Stromal cell of bone marrow (primary cell): Measurements from ENCODE around the gene RACGAP1.

Experiments
- DNase-seq: peaks from one replicate; pipeline ENCODE4 v3.0.0-alpha.2; 2012; ENCODE audit warnings: low read depth

Gene RACGAP1

DNA sequence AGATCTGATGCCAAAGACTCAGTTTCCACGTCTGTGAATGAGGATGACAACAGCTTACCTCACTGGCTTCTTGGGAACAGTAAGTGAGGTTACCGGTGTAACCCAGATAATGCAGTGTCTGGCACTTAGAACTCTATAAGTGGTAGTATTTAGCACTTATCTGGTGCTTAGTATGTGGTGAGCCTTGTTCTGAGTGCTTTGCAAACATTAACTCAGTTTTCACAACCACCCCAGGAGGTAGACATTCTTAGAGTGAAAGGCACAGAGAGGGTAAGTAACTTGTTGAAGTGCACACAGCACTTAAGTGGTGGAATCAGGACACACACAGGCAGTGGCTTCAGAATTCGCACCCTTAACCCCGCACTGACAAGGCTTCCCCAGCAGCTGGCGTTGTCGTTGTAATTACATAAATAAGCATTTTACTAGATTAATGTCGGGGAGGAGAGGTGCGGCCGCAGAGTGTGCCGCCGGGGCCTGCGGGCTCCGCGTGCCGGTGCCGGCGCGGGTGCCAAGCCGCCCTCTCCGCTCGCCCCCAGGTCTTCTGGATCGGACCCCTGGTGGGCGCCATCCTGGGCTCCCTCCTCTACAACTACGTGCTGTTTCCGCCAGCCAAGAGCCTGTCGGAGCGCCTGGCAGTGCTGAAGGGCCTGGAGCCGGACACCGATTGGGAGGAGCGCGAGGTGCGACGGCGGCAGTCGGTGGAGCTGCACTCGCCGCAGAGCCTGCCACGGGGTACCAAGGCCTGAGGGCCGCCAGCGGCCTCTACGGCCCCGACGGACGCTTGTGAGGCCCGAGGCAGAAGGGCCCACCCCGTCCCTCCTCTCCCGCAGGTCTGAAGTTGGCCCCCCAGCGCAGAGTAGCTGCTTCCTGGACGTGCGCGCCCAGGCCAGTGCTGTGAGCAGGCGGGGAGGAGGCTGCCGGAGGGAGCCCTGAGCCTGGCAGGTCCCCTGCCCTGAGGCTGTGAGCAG is 70.1 kb downstream of the RACGAP1 start:
- DNase-seq: no peak

DNA sequence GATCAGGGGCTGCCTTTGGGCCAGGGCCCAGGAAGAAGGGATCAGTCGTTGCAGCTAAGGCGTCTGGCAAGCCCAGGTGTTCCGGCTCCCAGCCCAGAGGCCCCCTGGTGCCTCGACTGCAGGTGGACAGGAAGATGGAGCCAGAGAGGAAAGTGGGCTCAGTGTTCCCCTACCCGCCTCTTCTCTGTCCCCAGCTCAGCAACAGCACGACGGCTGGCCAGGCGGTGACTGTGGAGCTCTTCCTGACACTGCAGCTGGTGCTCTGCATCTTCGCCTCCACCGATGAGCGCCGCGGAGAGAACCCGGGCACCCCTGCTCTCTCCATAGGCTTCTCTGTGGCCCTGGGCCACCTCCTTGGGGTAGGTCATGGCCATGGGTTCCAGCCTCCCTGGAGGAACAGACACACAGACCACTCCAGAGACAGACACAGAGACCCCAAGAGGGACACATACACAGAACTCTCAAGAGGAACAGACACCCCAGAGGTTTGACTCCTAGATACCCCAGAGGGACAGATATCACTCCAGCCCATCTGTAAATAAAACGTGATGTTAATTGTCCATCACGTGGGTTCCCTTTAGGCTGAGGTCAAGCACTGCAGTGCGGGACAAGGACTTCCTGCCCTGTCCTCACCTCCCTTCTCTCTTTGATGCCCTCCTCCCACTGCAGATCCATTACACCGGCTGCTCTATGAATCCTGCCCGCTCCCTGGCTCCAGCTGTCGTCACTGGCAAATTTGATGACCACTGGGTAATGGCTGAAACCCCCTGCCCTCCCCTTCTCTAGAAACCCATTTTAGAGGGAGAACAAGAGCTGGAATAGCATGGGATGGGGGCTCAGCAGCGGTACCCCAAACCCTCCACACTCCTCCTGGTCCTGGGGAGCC is 71.1 kb downstream of the RACGAP1 start:
- DNase-seq: no peak

DNA sequence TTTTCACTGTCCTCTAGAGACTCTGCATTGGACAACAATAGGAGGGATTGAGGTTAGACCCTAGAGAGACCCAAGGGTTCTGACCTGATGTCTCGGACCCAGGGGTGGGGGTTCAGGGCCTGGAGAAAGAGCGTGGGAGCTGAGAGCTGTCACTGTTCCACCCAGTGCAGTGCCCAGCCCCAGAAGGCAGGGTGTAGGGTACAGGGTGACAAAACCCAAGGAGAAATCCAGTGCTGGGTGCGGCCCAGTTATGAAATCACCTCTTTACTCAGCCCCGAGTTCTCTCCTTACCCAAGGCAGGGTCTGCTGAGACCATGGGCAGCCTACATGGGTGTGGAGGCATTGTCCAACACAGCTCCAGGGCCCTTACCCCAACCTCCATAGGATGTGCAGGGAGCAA is 72.1 kb downstream of the RACGAP1 start:
- DNase-seq: no peak

DNA sequence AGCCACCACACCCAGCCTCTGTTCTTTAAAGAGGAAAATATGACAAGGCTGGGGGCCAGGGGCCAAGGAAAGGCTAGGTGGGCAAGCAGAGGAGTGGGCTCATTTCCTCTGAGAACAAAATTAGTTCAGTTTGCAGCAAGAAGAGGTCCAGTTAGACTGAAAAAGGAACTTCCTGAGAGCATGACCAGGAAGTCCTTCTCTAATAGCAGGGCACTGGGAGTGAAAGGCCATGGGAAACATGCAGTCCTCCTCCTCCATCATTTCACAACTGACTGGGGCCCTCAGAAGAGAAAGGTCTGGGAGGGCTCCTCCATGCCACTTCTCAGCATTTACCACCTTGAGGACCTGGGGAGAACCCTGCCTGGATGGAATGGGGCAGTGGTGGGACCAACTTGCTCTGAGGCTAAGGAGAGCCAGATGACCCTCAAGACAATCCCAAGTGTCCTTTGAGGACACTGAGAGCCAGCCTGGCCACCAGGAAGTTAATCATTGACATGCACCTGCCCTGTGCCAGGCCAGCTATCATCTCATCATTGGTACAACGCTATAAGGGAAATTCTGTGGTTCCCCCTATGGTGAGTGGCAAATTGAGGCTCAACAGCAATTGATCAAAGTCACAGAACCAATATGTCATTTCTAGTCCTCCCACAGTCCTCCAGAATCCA is 72.8 kb downstream of the RACGAP1 start:
- no peak for DNase-seq

DNA sequence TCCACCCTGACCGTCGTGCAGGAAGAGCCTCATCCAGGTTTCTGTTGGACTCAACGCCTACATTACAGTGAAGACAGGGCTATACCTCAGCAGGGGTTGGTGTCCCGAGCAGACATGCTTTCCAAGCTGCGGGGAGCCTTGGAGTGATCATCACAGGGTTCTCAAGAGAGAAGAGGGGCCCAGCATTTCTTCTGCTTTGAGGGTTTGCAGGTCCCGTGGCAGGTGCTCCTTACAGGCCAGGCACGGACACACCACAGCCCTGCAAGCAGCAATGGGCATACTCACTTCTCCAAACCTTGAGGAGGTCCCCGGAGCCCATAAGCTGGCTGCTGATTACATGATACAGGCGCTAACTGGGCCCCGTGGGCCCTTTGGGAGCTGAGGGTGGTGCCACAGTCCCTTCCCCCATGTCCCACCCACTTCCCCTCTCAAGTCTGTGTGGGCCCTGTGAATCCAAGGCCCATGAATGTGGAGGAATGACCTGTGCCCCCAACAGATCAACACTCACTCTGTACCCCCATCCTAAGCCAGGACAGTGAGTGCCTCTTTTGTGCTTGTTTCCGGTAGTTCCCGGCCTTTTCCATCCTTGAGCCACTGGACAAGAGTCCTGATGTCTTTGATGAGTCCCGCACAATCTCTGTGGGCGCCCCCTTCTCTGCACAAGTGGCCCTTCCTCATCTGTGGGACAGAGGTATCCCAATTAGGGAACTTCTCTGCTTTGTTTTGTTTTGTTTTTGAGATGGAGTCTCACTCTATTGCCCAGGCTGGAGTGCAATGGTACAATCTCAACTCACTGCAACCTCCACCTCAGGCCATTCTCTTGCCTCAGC is 73.7 kb downstream of the RACGAP1 start:
- DNase-seq: no peak

DNA sequence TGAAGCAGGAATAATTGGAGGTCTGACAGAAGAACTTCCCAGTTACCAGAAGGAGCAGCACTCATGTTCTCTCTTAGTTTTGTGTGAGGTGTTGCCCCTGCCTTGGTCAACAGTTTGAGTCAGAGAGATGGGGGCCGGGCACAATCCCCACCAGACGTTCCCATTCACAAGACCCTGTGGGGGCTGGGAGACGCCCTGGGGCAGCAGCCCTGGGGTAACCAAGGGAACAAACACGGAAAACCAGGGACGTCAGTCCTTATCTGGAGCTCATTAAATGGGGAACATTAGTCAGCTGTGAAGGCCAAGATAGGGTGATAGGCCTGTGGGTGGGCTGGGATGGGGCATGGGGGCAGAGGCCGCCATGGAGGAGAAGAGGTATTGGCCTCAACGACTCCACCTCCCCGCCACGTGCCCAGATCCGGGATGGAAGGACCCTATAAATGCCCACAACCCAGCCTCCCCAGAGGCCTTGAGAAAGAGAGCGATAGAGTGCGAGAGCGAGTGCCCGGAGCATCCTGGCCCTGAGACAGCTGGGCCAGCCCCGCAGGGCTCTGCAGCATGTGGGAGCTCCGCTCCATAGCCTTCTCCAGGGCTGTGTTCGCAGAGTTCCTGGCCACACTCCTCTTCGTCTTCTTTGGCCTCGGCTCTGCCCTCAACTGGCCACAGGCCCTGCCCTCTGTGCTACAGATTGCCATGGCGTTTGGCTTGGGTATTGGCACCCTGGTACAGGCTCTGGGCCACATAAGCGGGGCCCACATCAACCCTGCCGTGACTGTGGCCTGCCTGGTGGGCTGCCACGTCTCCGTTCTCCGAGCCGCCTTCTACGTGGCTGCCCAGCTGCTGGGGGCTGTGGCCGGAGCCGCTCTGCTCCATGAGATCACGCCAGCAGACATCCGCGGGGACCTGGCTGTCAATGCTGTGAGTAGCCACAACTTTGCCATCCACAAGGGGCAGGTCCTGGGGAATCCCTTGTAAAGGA is 74.7 kb downstream of the RACGAP1 start, which contains the start of gene AQP2:
Gene AQP2, plus strand, starts transcription at position 465 of the 979 bp plus-strand sequence. Its CDS starts 94 bp downstream, at position 559.
- no peak for DNase-seq

DNA sequence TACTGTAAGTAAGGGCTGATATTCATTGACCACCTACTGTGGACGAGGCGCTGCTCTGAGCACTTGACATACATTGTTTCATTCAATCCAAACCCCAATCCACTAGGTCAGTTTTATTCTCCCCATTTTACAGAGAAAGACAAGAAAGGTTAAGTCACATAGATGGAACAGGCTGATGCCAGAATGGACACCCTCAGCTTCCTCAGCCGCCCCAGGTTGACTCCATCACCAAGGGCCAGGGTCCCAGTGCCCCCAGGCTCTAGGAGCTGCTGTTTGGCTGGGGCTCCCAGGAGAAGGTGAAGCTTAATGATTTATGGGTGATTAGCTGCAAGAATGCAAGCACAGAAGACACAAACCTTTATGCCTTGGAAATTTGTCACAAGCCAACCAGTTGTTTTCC is 75.4 kb downstream of the RACGAP1 start:
- no peak for DNase-seq

DNA sequence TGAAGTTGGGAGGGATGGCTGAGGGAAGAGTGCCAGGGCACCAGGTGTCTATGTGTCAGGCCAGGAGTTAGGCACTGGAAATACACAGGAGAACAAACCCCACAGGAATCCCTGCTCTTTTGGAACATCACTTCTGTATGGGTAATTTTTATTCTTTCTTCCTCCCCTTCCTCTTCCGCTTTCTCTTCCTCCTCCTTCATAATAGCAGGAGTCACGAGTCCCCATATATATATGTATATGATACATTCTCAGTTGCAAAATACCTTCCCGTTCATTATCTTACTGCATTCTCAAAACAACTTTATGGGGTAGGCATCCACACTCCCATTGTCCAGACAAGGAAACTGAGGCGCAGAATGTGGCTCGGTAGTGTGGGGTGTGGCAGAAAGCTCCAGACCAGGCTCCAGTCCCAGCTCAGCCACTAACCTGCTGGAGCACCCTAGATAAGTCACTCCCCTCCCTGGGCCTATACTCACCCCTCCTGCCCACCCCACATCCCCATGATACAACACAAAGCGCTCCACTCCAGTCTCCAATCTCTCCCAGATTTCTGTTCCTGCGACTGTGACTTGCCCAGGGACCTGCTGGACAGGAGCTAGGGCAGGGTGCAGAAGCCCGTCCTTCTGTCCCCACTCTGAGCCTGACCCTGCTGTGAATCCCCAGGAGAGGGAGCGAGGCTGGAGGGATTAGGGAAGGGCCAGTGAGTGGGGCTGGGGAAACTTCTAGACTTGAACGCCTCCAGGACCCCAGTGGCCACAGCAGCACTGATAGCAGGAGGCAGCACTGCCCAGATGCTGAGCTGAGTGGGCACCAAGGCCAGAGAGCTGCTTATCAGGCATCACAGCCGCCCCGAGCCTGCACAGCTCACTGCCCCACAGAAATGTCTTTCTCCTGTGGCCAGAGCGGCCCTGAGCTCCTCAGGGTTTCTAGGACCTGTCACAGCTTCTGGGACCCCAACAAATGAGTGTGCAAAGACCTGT is 76.1 kb downstream of the RACGAP1 start:
- DNase-seq: no peak

DNA sequence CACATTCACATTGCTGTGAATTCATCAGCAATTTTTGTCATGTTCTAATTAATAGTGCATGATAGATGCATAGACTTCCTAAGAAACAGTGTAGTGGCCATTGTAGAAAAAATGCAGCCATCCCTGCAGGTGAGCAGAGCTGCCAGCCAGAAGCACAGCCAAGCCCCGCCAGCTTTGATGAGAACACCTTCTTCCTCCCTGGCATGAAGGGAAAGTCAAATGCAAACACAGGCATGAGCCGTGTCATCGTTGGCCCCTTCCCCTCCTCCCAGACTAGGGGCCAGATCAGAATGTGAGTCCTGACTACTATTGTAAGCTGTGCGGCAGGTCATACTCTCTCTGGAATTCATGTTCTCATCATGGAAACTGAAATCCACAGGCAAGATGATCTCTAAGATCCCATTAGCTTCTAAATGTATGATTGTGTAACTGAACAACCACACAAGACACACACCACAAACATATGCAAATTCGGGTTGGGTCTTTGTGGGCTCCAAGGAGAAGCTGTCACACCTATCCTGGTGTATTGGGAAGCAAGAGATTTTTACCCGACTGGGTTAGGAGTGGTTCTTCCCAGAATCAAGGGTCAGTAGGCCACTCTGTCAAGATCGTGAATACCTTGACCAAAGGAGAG is 77.6 kb downstream of the RACGAP1 start:
- DNase-seq: no peak

DNA sequence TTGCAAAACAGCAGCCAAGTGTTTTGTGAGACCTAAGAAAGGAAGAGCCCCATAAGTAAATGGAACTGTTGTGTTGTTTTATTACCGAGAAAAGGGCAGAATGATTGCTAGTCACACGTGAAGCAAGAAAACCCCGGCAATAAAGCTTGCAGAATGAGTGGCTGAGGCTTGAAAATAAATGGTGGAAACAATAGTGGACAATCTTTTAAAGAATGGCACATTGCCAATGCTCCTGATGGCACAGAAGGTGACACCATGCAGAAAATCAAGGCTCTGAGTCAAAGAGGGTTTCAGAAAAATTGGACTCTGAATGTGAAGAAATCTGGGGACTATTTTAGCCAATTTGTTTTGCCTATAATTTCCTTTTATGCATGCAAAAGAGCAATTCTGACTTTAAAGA is 78.8 kb downstream of the RACGAP1 start:
- DNase-seq: no peak

DNA sequence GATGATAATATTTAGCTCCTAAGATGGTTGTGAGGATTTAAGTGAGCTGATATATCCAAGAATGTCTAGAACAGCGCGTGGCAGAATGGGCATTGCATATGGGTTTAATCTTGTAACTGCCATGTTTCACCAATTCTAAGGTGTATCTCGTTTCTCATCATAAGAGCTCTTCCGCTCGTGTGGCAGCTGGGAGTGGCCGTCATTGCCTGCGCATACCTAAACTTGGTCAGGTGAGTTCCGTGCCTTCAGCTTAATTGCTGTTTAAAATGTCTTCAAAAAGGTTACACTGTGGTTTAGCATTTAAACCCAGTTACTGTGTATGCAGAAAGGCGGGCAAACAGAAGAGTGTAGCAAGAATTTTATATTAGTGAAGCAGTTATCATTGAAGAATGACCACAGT is 79.2 kb downstream of the RACGAP1 start:
- no peak for DNase-seq

DNA sequence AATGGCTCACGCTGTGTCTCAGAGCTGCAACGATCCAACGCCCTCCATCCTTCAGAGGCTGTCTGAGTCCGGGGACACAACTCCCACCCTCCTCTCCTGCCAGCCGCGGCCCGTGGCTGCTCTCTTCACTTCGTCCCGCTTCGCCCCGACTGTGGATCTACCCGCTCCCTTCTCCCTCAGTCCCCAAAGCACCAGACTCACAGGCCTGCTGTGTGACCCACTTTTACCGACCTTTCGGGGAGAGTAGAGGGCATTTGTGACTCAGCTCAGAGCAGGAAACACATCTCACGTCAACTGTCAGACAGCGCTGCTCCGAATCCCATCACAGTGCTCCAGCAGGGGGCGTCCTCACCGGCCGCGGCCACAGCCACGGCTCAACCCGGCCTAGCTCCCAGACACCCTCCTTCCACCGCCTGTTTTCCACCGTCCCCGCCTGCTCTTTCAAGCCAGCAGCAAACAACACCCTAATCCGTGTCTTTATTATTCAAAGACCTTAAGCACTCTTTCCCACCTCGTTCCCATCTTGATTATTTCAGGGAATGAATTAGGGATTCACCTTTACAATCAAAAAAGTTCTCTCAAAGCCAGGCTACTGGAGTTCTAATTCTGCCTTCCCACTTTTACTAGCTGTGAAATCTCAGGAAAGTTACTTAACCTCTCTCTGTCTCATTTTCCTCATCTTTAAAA is 79.8 kb downstream of the RACGAP1 start:
- DNase-seq: peak; percentile 75

DNA sequence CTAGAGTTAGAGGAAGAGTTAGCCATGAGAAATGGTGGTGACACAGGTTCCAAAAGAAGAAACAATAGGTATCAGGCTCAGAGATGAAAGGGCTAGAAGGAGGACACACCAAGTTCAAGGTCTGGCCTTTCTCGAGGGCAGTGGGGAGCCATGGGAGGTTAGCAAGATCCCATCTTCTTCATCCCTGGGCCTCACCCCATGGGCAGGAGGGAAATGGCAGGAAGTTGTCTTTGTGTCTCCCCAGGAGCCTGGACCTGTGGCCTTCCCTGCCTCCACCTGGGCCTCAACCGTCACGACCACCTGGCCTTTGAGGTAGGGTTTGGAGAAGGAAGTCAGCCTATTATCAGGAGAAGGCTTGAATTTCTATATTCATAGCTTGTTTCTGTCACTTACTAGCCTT is 80.6 kb downstream of the RACGAP1 start:
- no peak for DNase-seq

DNA sequence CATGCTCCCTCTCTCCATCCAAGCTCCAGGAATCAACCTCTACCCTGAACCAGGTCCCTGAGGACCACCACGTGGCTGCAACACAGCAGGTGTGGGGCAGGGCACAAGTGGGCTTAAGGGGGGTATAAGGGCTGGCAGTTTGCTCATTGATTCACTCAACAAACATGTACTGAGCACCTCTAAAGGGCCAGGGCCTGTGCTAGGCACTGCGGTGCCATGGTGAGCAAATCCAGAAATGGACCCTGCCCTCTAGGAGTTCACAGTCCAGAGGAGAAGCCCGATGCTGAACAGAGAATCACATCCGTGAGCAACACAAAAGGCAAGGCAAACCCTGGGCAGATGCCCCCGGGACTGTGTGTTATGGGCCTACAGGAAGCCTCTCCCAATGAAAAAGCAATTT is 81.2 kb downstream of the RACGAP1 start:
- DNase-seq: no peak

DNA sequence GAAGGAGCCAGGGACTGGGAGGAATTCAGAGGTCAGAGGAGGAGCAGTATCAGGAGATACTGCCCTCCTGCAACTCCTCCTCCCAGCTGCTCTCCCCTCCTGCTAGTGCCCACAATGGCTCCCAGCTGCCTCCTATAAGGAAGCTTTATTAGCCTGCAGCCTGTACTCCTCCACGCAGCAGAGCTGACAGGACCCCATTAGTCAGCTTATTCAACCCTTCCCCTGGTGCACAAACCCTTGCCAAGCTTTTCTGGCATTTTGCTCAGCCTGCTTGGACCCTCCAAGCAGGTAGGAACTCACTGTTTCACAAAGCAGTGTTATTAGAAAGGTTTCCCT is 81.7 kb downstream of the RACGAP1 start:
- DNase-seq: no peak

DNA sequence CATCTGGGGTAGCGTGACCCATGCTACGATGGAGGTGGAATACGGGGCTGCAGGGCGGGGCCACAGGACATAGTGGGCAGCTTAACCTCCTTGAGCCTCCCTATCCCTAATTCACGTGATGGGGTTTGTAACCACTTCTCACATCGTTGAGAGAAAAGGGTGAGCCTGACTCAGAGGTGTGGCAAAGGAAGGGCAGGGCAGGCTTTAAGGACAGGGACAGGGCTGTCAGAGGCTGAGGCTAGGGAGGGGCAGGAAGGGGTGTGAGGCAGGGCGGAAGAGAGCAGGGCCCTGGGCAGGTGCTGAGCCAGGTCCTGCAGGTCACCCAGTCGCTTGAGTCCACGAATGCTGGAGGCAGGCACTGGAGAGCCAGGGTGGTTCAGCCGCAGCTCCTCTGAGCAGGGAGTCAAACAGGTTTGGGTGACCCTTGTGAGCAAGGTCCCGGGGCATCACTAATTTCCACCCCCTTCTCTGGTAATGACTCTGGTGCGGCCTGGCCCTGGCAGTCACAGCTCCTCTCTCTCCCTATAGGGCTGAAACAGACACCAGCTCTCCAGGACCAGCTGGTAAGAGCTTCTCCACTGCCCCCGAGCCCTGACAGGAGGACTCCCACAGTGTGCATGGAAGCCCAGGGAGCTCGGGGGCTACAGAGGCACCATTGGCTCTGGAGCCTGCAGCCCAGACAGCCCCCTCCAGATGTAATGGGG is 82.2 kb downstream of the RACGAP1 start:
- DNase-seq: no peak

DNA sequence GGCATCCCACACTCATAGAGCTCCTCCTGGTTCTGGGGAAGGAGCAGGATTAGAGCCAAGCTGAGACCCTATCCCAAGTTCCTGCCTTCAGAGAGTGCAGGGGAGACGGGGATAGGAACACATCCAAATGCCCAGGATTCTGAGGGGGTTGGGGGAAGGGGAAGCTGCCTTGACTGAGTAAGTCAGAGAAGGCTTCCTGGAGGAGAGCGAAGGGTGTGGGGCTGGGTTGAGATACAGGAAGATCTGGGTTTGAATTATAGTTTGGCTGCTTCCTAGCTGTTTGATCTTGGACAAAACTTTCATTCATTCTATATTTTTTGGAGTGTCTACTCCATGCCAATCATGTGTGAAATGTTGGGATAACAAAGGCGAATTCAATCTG is 82.8 kb downstream of the RACGAP1 start:
- DNase-seq: no peak
